ENCODE measurements around the gene SPHK1. TPM values are rescaled to one million over a fixed set of nuclear protein-coding genes. Genes with fewer than 3 reads are reported as not detected.
A peak's percentile ranks its signal among the peaks of the same experiment; 100 is the strongest.

The SPHK1 gene
- total RNA-seq, 1 donor from 2014 or later: 2.0 TPM

DNA sequence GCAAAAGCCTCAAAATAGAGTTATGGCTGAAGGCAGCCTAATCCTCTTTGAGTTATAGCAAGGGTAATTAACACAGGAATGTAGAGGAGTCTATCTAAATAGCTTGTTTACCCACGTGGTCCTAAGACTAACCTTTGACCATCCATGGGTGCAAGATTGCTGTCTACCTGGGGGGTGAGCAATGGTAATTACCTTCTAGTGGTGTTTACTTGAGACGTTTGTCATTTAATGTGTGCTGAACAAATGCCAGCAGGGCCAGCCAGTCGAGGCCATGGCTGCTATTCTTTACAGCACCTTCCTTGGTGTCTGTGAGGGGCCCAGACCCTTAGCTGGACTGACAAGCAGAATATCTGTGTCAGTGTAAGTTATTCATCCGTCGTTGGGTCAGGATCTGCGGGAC lies 16.8 kb upstream of the SPHK1 start:
- TF ChIP-seq, protein P1, sequence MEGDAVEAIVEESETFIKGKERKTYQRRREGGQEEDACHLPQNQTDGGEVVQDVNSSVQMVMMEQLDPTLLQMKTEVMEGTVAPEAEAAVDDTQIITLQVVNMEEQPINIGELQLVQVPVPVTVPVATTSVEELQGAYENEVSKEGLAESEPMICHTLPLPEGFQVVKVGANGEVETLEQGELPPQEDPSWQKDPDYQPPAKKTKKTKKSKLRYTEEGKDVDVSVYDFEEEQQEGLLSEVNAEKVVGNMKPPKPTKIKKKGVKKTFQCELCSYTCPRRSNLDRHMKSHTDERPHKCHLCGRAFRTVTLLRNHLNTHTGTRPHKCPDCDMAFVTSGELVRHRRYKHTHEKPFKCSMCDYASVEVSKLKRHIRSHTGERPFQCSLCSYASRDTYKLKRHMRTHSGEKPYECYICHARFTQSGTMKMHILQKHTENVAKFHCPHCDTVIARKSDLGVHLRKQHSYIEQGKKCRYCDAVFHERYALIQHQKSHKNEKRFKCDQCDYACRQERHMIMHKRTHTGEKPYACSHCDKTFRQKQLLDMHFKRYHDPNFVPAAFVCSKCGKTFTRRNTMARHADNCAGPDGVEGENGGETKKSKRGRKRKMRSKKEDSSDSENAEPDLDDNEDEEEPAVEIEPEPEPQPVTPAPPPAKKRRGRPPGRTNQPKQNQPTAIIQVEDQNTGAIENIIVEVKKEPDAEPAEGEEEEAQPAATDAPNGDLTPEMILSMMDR (IDR thresholded peaks at IDR 0.05; ENCODE audit: unreplicated experiment): no peak
- H3K36me3 Mint-ChIP-seq: no peaks in the 10 kb centered on the region
- peaks cover 16% of the 10 kb centered on the region for H3K4me1 Mint-ChIP-seq
- H3K9me3 Mint-ChIP-seq: no peaks in the 10 kb centered on the region
- H3K27ac Mint-ChIP-seq: peak overlapping the region; percentile 81
- H3K4me3 Mint-ChIP-seq: no peak overlapping the region
- no peaks in the 10 kb centered on the region for H3K27me3 Mint-ChIP-seq (ENCODE audit: low read depth)
- DNase-seq (ENCODE audit: low spot score in 2 of 2, unreplicated experiment in 2 of 2): no peak

DNA sequence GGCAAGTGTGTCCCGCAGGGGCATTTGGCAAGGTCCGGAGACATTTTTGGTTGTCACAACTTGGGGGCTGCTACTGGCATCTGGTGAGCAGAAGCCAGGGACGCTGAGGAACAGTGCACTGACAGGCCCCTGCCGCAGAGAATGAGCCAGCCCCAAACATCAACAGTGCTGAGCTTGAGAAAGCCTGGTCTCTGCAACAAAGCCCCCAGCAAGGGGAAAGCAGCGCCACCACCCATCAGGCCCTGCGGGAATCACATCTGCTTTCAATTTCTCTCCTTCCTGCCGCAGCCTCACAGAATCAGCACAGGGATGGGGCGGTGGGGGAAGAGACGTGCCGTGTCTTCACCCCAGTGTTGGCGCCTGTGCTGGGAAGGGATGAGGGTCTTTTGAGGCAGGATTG lies 15.9 kb upstream of the SPHK1 start:
- H3K27ac Mint-ChIP-seq: peak overlapping the region; percentile 73
- no peak for DNase-seq (ENCODE audit: low spot score in 2 of 2, unreplicated experiment in 2 of 2)
- H3K4me3 Mint-ChIP-seq: no peak overlapping the region
- no peaks in the 10 kb centered on the region for H3K27me3 Mint-ChIP-seq (ENCODE audit: low read depth)
- H3K4me1 Mint-ChIP-seq: peaks cover 17% of the 10 kb centered on the region
- H3K36me3 Mint-ChIP-seq: no peaks in the 10 kb centered on the region
- H3K9me3 Mint-ChIP-seq: no peaks in the 10 kb centered on the region
- TF ChIP-seq, protein P1 (IDR thresholded peaks at IDR 0.05; ENCODE audit: unreplicated experiment): no peak

- peak overlapping the region; percentile 73 for H3K27ac Mint-ChIP-seq
- DNase-seq (ENCODE audit: low spot score in 2 of 2, unreplicated experiment in 2 of 2): no peak
Measured at GRCh38 chr17:76369379-76369778, 15.0 kb upstream of the SPHK1 start.

GRCh38 chr17:76369804-76370203 lies 14.6 kb upstream of the SPHK1 start:
- peak overlapping the region; percentile 37 for H3K27ac Mint-ChIP-seq
- DNase-seq (ENCODE audit: low spot score in 2 of 2, unreplicated experiment in 2 of 2): no peak
- no peaks in the 10 kb centered on the region for H3K27me3 Mint-ChIP-seq (ENCODE audit: low read depth)
- peaks cover 19% of the 10 kb centered on the region for H3K4me1 Mint-ChIP-seq
- no peak overlapping the region for H3K4me3 Mint-ChIP-seq
- H3K36me3 Mint-ChIP-seq: no peaks in the 10 kb centered on the region
- TF ChIP-seq, protein P1 (IDR thresholded peaks at IDR 0.05; ENCODE audit: unreplicated experiment): no peak
- H3K9me3 Mint-ChIP-seq: no peaks in the 10 kb centered on the region

More at GRCh38 chr17:76369379-76369778, 15.0 kb upstream of the SPHK1 start:
- H3K4me3 Mint-ChIP-seq: no peak overlapping the region
- no peaks in the 10 kb centered on the region for H3K9me3 Mint-ChIP-seq
- H3K4me1 Mint-ChIP-seq: peaks cover 19% of the 10 kb centered on the region
- H3K27me3 Mint-ChIP-seq (ENCODE audit: low read depth): no peaks in the 10 kb centered on the region
- TF ChIP-seq, protein P1 (IDR thresholded peaks at IDR 0.05; ENCODE audit: unreplicated experiment): no peak
- H3K36me3 Mint-ChIP-seq: no peaks in the 10 kb centered on the region

DNA sequence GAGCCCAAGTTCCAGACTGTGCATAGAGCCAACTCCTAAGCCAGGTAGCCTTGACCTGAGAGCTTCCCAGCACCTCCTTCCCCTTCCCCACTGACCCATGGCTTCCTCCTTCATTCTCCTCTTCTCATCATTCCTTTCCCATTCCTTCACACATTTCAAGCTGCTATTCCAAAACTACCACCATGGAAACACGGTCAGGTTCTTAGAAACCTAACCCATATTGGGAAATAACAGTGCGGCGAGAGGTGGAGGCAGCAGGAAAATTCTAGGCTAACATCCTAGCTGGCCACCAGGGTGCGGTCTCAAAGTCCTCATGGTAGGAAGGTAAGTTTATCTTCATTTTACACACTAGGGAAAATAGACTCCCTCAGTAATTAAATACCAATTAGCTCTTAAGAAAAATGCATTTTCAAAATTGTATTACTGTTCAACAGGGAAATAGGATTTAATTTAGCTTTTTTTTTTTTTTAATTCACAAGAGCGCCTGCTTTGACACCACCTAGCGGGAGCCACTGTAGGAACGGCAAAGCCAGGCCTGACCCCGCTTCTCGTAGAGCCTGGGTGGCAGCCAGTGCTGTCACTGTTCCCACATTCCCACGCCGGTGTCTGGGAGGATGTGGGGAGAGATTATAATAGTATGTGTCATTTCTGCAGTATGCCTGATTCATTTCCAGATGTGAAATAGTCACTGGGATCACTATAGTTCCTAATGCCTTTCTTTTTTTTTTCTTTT lies 14.0 kb upstream of the SPHK1 start:
- DNase-seq (ENCODE audit: low spot score in 2 of 2, unreplicated experiment in 2 of 2): no peak
- Mint-ChIP-seq H3K4me3 (no peak overlapping the region), H3K27me3 (ENCODE audit: low read depth) (no peaks in the 10 kb centered on the region), H3K4me1 (peaks cover 19% of the 10 kb centered on the region), H3K36me3 (no peaks in the 10 kb centered on the region), H3K9me3 (no peaks in the 10 kb centered on the region), H3K27ac (peak overlapping the region; percentile 37)
- TF ChIP-seq, protein P1 (IDR thresholded peaks at IDR 0.05; ENCODE audit: unreplicated experiment): no peak

Measured in mesothelial cell of epicardium (in vitro differentiated cells).